ENCODE results near the gene TAOK3. TPM values are rescaled to one million over a fixed set of nuclear protein-coding genes. Genes with fewer than 3 reads are reported as not detected.

TAOK3 gene
- total RNA-seq, 2 donors from 2014 or later: 52.3 to 59.6 TPM

GRCh38 chr12:118371321-118372282 is 1.1 kb downstream of the TAOK3 start:
- no peaks in the 10 kb centered on the region for H3K9me3 ChIP-seq
- no peak for ATAC-seq (ENCODE audit: insufficient number of reproducible peaks, low FRiP score, low read depth)
- no peak overlapping the region for H3K27ac ChIP-seq
- no peak for TF ChIP-seq CTCF (IDR thresholded peaks at IDR 0.05)
- peaks cover 9 to 37% of the 10 kb centered on the region in 2 donors for H3K4me1 ChIP-seq (ENCODE audit: control insufficient read depth in 1 of 2, low read depth in 2 of 2)
- H3K36me3 ChIP-seq: no peaks in the 10 kb centered on the region
- H3K27me3 ChIP-seq (replicated peaks; ENCODE audit: insufficient read depth): no peaks in the 10 kb centered on the region
- no peak for DNase-seq (ENCODE audit: low spot score)
- H3K4me3 ChIP-seq: peak overlapping the region; percentile 97

- no peak for TF ChIP-seq CTCF (IDR thresholded peaks at IDR 0.05)
- Histone ChIP-seq H3K9me3 (no peaks in the 10 kb centered on the region), H3K36me3 (no peaks in the 10 kb centered on the region), H3K27me3 (replicated peaks; ENCODE audit: insufficient read depth) (no peaks in the 10 kb centered on the region), H3K4me3 (peak overlapping the region; percentile 97), H3K27ac (no peak overlapping the region), H3K4me1 (ENCODE audit: control insufficient read depth in 1 of 2, low read depth in 2 of 2) (peaks cover 9 to 33% of the 10 kb centered on the region in 2 donors)
- ATAC-seq (ENCODE audit: insufficient number of reproducible peaks, low FRiP score, low read depth) (no peak), DNase-seq (ENCODE audit: low spot score) (no peak)
Observed at GRCh38 chr12:118370601-118371000, 2.1 kb downstream of the TAOK3 start.

- TF ChIP-seq CTCF (IDR thresholded peaks at IDR 0.05): no peak
- ATAC-seq (ENCODE audit: insufficient number of reproducible peaks, low FRiP score, low read depth) (no peak), DNase-seq (ENCODE audit: low spot score) (no peak)
- Histone ChIP-seq H3K27ac (no peak overlapping the region), H3K4me3 (no peak overlapping the region), H3K9me3 (no peaks in the 10 kb centered on the region), H3K27me3 (replicated peaks; ENCODE audit: insufficient read depth) (no peaks in the 10 kb centered on the region), H3K4me1 (ENCODE audit: control insufficient read depth in 1 of 2, low read depth in 2 of 2) (peaks cover 8 to 22% of the 10 kb centered on the region in 2 donors), H3K36me3 (no peaks in the 10 kb centered on the region)
Observed at GRCh38 chr12:118368821-118369220, 3.9 kb downstream of the TAOK3 start.

GRCh38 chr12:118361889-118362288 is 10.8 kb downstream of the TAOK3 start:
- ATAC-seq (ENCODE audit: insufficient number of reproducible peaks, low FRiP score, low read depth): no peak

More at GRCh38 chr12:118361889-118362288, 10.8 kb downstream of the TAOK3 start:
- TF ChIP-seq CTCF (IDR thresholded peaks at IDR 0.05): no peak
- Histone ChIP-seq H3K4me1 (ENCODE audit: control insufficient read depth in 1 of 2, low read depth in 2 of 2) (peaks cover 7 to 10% of the 10 kb centered on the region in 2 donors), H3K27me3 (replicated peaks; ENCODE audit: insufficient read depth) (no peaks in the 10 kb centered on the region), H3K9me3 (no peaks in the 10 kb centered on the region), H3K36me3 (no peaks in the 10 kb centered on the region), H3K27ac (no peak overlapping the region), H3K4me3 (no peak overlapping the region)
- no peak for DNase-seq (ENCODE audit: low spot score)

All from thoracic aorta (tissue), 2 donors.